GM18517 (cell line): ENCODE measurements around the gene PTPRD.

ENCODE experiments used
- ATAC-seq: cut with Tn5 transposase; IDR thresholded peaks from one replicate; pipeline ENCODE4 v1.9.1; 2021; ENCODE audit warnings: mild to moderate bottlenecking, moderate library complexity; ENCODE audit not compliant: unreplicated experiment

The PTPRD gene

GRCh38 chr9:8856396-8857067 lies 1756.3 kb downstream of the PTPRD start:
- no peak for ATAC-seq

- ATAC-seq = no peak
Measured at GRCh38 chr9:8855046-8855445, 1757.8 kb downstream of the PTPRD start.

GRCh38 chr9:8852301-8852864 lies 1760.4 kb downstream of the PTPRD start:
- ATAC-seq = no peak

- no peak for ATAC-seq
Measured at GRCh38 chr9:8850914-8851313, 1761.9 kb downstream of the PTPRD start.

- ATAC-seq = no peak
Measured at GRCh38 chr9:8845808-8846207, 1767.0 kb downstream of the PTPRD start.

- ATAC-seq = no peak
Measured at GRCh38 chr9:8845376-8845775, 1767.4 kb downstream of the PTPRD start.

GRCh38 chr9:8844549-8844948 lies 1768.3 kb downstream of the PTPRD start:
- ATAC-seq = no peak

GRCh38 chr9:8842402-8843193 lies 1770.2 kb downstream of the PTPRD start:
- ATAC-seq = no peak

GRCh38 chr9:8838136-8838535 lies 1774.7 kb downstream of the PTPRD start:
- no peak for ATAC-seq

GRCh38 chr9:8835291-8835690 lies 1777.5 kb downstream of the PTPRD start:
- no peak for ATAC-seq

GRCh38 chr9:8832955-8833354 lies 1779.8 kb downstream of the PTPRD start:
- no peak for ATAC-seq

- no peak for ATAC-seq
Measured at GRCh38 chr9:8832386-8832785, 1780.4 kb downstream of the PTPRD start.

- ATAC-seq = no peak
Measured at GRCh38 chr9:8831568-8831967, 1781.2 kb downstream of the PTPRD start.

GRCh38 chr9:8826281-8826680 lies 1786.5 kb downstream of the PTPRD start:
- ATAC-seq = no peak

GRCh38 chr9:8825585-8826147 lies 1787.1 kb downstream of the PTPRD start:
- ATAC-seq = no peak

- no peak for ATAC-seq
Measured at GRCh38 chr9:8823131-8823895, 1789.5 kb downstream of the PTPRD start.

GRCh38 chr9:8822667-8823025 lies 1790.2 kb downstream of the PTPRD start:
- ATAC-seq = no peak

- ATAC-seq = no peak
Measured at GRCh38 chr9:8821910-8822666, 1790.7 kb downstream of the PTPRD start.

GRCh38 chr9:8817335-8817734 lies 1795.5 kb downstream of the PTPRD start:
- ATAC-seq = no peak

- no peak for ATAC-seq
Measured at GRCh38 chr9:8816361-8816760, 1796.4 kb downstream of the PTPRD start.
